GM18867 (cell line): ENCODE measurements around the gene TBC1D9.

Experiments
- ATAC-seq: cut with Tn5 transposase; IDR thresholded peaks from one replicate; pipeline ENCODE4 v1.9.1; 2021; ENCODE audit warnings: mild to moderate bottlenecking, moderate library complexity; ENCODE audit not compliant: unreplicated experiment

The TBC1D9 gene

GRCh38 chr4:140628016-140628415 is 128.2 kb downstream of the TBC1D9 start:
- no peak for ATAC-seq

- ATAC-seq = no peak
Observed at GRCh38 chr4:140626661-140627376, 129.4 kb downstream of the TBC1D9 start.

- ATAC-seq = no peak
Observed at GRCh38 chr4:140622333-140622958, 133.7 kb downstream of the TBC1D9 start.

GRCh38 chr4:140621161-140621560 is 135.0 kb downstream of the TBC1D9 start:
- no peak for ATAC-seq

- ATAC-seq = no peak
Observed at GRCh38 chr4:140617499-140618248, 138.5 kb downstream of the TBC1D9 start.

GRCh38 chr4:140615451-140615850 is 140.7 kb downstream of the TBC1D9 start:
- ATAC-seq = no peak

- ATAC-seq = no peak
Observed at GRCh38 chr4:140612357-140612756, 143.8 kb downstream of the TBC1D9 start.

GRCh38 chr4:140611854-140612253 is 144.3 kb downstream of the TBC1D9 start:
- ATAC-seq = no peak

GRCh38 chr4:140609548-140610425 is 146.4 kb downstream of the TBC1D9 start:
- ATAC-seq = peak; percentile 88

- no peak for ATAC-seq
Observed at GRCh38 chr4:140607852-140608251, 148.3 kb downstream of the TBC1D9 start.

GRCh38 chr4:140604544-140604943 is 151.6 kb downstream of the TBC1D9 start:
- ATAC-seq = no peak

GRCh38 chr4:140603286-140603685 is 152.9 kb downstream of the TBC1D9 start:
- ATAC-seq = no peak

- ATAC-seq = no peak
Observed at GRCh38 chr4:140602714-140603113, 153.5 kb downstream of the TBC1D9 start.

- ATAC-seq = no peak
Observed at GRCh38 chr4:140600408-140600807, 155.8 kb downstream of the TBC1D9 start.

GRCh38 chr4:140595065-140595464 is 161.1 kb downstream of the TBC1D9 start:
- ATAC-seq = peak; percentile 97

- ATAC-seq = no peak
Observed at GRCh38 chr4:140584439-140584838, 171.7 kb downstream of the TBC1D9 start.

GRCh38 chr4:140581078-140581477 is 175.1 kb downstream of the TBC1D9 start:
- no peak for ATAC-seq

- ATAC-seq = no peak
Observed at GRCh38 chr4:140579278-140579677, 176.9 kb downstream of the TBC1D9 start.

- ATAC-seq = no peak
Observed at GRCh38 chr4:140575489-140575888, 180.7 kb downstream of the TBC1D9 start.

- no peak for ATAC-seq
Observed at GRCh38 chr4:140571620-140572019, 184.6 kb downstream of the TBC1D9 start.
